H1 (cell line): ENCODE measurements around the gene ZFP1. TPM values are rescaled to one million over a fixed set of nuclear protein-coding genes. Genes with fewer than 3 reads are reported as not detected.

Experiments used
- CTCF ChIA-PET: fragments of 300-600 bp; sonication (Branson Sonifier 250); formaldehyde crosslinking; loops from one replicate; lab custom pipeline; 2021; ENCODE audit not compliant: partially characterized antibody; lab: Charles Lee
- POLR2A ChIA-PET: fragments of 300-600 bp; sonication (Branson Sonifier 250); formaldehyde crosslinking; loops from one replicate; lab custom pipeline; 2021; ENCODE audit warnings: inconsistent platforms; ENCODE audit not compliant: partially characterized antibody; lab: Charles Lee
- DNase-seq, 2 experiments: peaks; one replicate each; pipeline versions ENCODE4 v3.0.0 to v3.0.0-alpha.2; 2010 to 2022; ENCODE audit warnings: low spot score in 2 of 2, low read depth in 1 of 2, mixed read lengths in 1 of 2
- FAIRE-seq: peaks from 2 replicates; lab custom pipeline; 2011; peaks lifted over from hg19 to GRCh38; lab: Jason Lieb, UNC
- H2AFZ ChIP-seq: 2 replicates; pipeline ENCODE4 v1.8.1; 2012; ENCODE audit warnings: low read length, inconsistent platforms
- H2AK5ac ChIP-seq: 2 replicates; pipeline ENCODE4 v1.6.1; 2013; ENCODE audit warnings: low read depth, low read length
- H2BK120ac ChIP-seq: replicated peaks from 2 replicates; pipeline ENCODE3; 2013; ENCODE audit warnings: low read depth, low read length, inconsistent platforms
- H2BK12ac ChIP-seq: 2 replicates; pipeline ENCODE4 v1.6.1; 2013; ENCODE audit warnings: low read depth, low read length
- H2BK15ac ChIP-seq: 2 replicates; pipeline ENCODE4 v1.6.1; 2013; ENCODE audit warnings: low read length
- H2BK20ac ChIP-seq: 2 replicates; pipeline ENCODE4 v1.6.1; 2013; ENCODE audit warnings: low read length
- H2BK5ac ChIP-seq: 2 replicates; pipeline ENCODE4 v1.6.1; 2013; ENCODE audit warnings: low read depth, low read length
- H3K14ac ChIP-seq: 2 replicates; pipeline ENCODE4 v1.6.1; 2013; ENCODE audit warnings: inconsistent platforms; ENCODE audit not compliant: insufficient read length
- H3K18ac ChIP-seq: 2 replicates; pipeline ENCODE4 v1.6.1; 2013; ENCODE audit warnings: low read length; ENCODE audit errors: extremely low read depth
- H3K23ac ChIP-seq: 2 replicates; pipeline ENCODE4 v1.6.1; 2013; ENCODE audit warnings: inconsistent platforms; ENCODE audit not compliant: insufficient read length
- H3K23me2 ChIP-seq: 2 replicates; pipeline ENCODE4 v1.6.1; 2013; ENCODE audit warnings: low read depth, low read length
- H3K27ac ChIP-seq: 2 replicates; pipeline ENCODE4 v1.6.1; 2011; ENCODE audit warnings: low read depth, low read length, inconsistent platforms
- H3K27me3 ChIP-seq, 4 experiments: replicated peaks in 1 of 4; 1 replicate in 1 of 4; 2 replicates in 3 of 4; pipeline versions ENCODE4 v1.6.1 to v1.8.1; 2011 to 2013; ENCODE audit warnings: low read length in 3 of 4, mild to moderate bottlenecking in 3 of 4, inconsistent platforms in 2 of 4, mixed read lengths in 2 of 4, moderate library complexity in 1 of 4; ENCODE audit not compliant: control insufficient read depth in 3 of 4, insufficient read depth in 3 of 4; ENCODE audit errors: extremely low read depth in 1 of 4
- H3K36me3 ChIP-seq, 4 experiments: 2 replicates each; pipeline versions ENCODE4 v1.6.1 to v1.8.1; 2011 to 2013; ENCODE audit warnings: mild to moderate bottlenecking in 4 of 4, low read length in 3 of 4, moderate library complexity in 2 of 4, control low read depth in 1 of 4, inconsistent platforms in 1 of 4; ENCODE audit not compliant: insufficient read depth in 4 of 4, control insufficient read depth in 2 of 4
- H3K4ac ChIP-seq: replicated peaks from 2 replicates; pipeline ENCODE3; 2013; ENCODE audit warnings: low read length, low read depth, mixed read lengths, inconsistent platforms; ENCODE audit not compliant: insufficient read length
- H3K4me1 ChIP-seq, 4 experiments: replicated peaks in 1 of 4; 1 replicate in 1 of 4; 2 replicates in 3 of 4; pipeline versions ENCODE4 v1.6.1 to v1.8.1; 2011 to 2013; ENCODE audit warnings: low read length in 3 of 4, inconsistent platforms in 2 of 4, mixed read lengths in 1 of 4; ENCODE audit not compliant: insufficient read depth in 4 of 4, control insufficient read depth in 3 of 4
- H3K4me2 ChIP-seq, 2 experiments: 2 replicates each; pipeline versions ENCODE4 v1.6.1 to v1.8.1; 2011 to 2013; ENCODE audit warnings: low read depth in 2 of 2, low read length in 2 of 2, control low read depth in 1 of 2, inconsistent platforms in 1 of 2, mild to moderate bottlenecking in 1 of 2; ENCODE audit not compliant: insufficient read depth in 1 of 2
- H3K4me3 ChIP-seq, 4 experiments: fragments of 200-600, 300-600 bp in 1 of 4; sonication (generic), shearing (Covaris generic), sonication (Bioruptor Twin) in 1 of 4; 2 replicates each; pipeline versions ENCODE4 v1.5.1 to v1.8.1; 2011 to 2016; ENCODE audit warnings: low read length in 4 of 4, low read depth in 3 of 4, control low read depth in 2 of 4, inconsistent platforms in 2 of 4, mild to moderate bottlenecking in 2 of 4, mixed read lengths in 1 of 4, moderate library complexity in 1 of 4; ENCODE audit not compliant: insufficient read depth in 2 of 4; ENCODE audit errors: extremely low read depth in 1 of 4
- H3K56ac ChIP-seq: replicated peaks from 2 replicates; pipeline ENCODE3; 2013; ENCODE audit warnings: low read depth, mild to moderate bottlenecking, mixed read lengths, low read length, inconsistent platforms; ENCODE audit not compliant: insufficient read length
- H3K79me1 ChIP-seq: 2 replicates; pipeline ENCODE4 v1.6.1; 2013; ENCODE audit warnings: low read depth, low read length, control low read depth
- H3K79me2 ChIP-seq, 2 experiments: 2 replicates each; pipeline versions ENCODE4 v1.6.1 to v1.8.1; 2012 to 2013; ENCODE audit warnings: low read length in 2 of 2, mild to moderate bottlenecking in 2 of 2, inconsistent platforms in 1 of 2; ENCODE audit not compliant: insufficient read depth in 2 of 2, control insufficient read depth in 1 of 2
- H3K9ac ChIP-seq, 4 experiments: replicated peaks in 1 of 4; 1 replicate in 1 of 4; 2 replicates in 3 of 4; pipeline versions ENCODE4 v1.6.1 to v1.8.1; 2011 to 2013; ENCODE audit warnings: low read depth in 3 of 4, low read length in 3 of 4, control low read depth in 2 of 4, mild to moderate bottlenecking in 2 of 4, moderate library complexity in 2 of 4, inconsistent platforms in 1 of 4; ENCODE audit errors: extremely low read depth in 1 of 4
- H3K9me3 ChIP-seq, 2 experiments: 2 replicates each; pipeline versions ENCODE4 v1.6.1 to v1.8.1; 2012 to 2013; ENCODE audit warnings: mild to moderate bottlenecking in 2 of 2, moderate library complexity in 2 of 2, control low read depth in 1 of 2, inconsistent platforms in 1 of 2, low read depth in 1 of 2, low read length in 1 of 2, mixed read lengths in 1 of 2; ENCODE audit not compliant: insufficient read depth in 2 of 2
- H4K20me1 ChIP-seq, 2 experiments: replicated peaks in 1 of 2; 2 replicates each; pipeline versions ENCODE3 to v1.8.1; 2011 to 2013; ENCODE audit warnings: inconsistent platforms in 2 of 2, low read length in 2 of 2, mild to moderate bottlenecking in 1 of 2; ENCODE audit not compliant: insufficient read depth in 2 of 2, control insufficient read depth in 1 of 2
- H4K5ac ChIP-seq: 2 replicates; pipeline ENCODE4 v1.6.1; 2013; ENCODE audit warnings: low read length, low read depth, mixed read lengths, inconsistent platforms; ENCODE audit not compliant: insufficient read length
- H4K8ac ChIP-seq: 2 replicates; pipeline ENCODE4 v1.8.0; 2013; ENCODE audit warnings: mild to moderate bottlenecking, moderate library complexity, low read length, inconsistent platforms; ENCODE audit not compliant: insufficient read depth; ENCODE audit errors: extremely low read depth
- H4K91ac ChIP-seq: replicated peaks from 2 replicates; pipeline ENCODE3; 2013; ENCODE audit warnings: low read length, mixed read lengths, inconsistent platforms; ENCODE audit not compliant: insufficient read length
- CBX5 ChIP-seq: fragments of 300-800, 300-1000 bp; sonication (generic); IDR thresholded peaks from 2 replicates; pipeline ENCODE4 v1.7.1; 2016; ENCODE audit warnings: antibody characterized with exemption, low read length, low read depth
- EP300 ChIP-seq, 2 experiments: IDR thresholded peaks; 1 replicate in 1 of 2; 2 replicates in 1 of 2; pipeline ENCODE4 v1.6.1; 2011 to 2012; ENCODE audit warnings: low read depth in 2 of 2, low read length in 2 of 2, mild to moderate bottlenecking in 2 of 2, borderline replicate concordance in 1 of 2, inconsistent platforms in 1 of 2, moderate library complexity in 1 of 2
- WGBS, 2 experiments: shearing (Covaris generic) in 1 of 2; methylation state at CpG; one replicate each; pipeline versions ENCODE4 v1.1.6 to v1.1.7; 2013 to 2015; ENCODE audit warnings: low lambda C conversion rate in 2 of 2, mixed read lengths in 2 of 2, inconsistent platforms in 1 of 2, low coverage in 1 of 2, missing lambda C conversion rate in 1 of 2; ENCODE audit not compliant: insufficient replicate concordance in 2 of 2, insufficient coverage in 1 of 2, insufficient read length in 1 of 2; ENCODE audit errors: extremely low coverage in 1 of 2, missing lambda C conversion rate in 1 of 2; 5-methylcytosine and 5-hydroxymethylcytosine counted together
- polyA plus RNA-seq, 7 experiments: library from polyadenylated mRNA; depleted of rRNA in 3 of 7; stranded (reverse) in 5 of 7; unstranded in 2 of 7; fragments of >200 nt in 5 of 7; fragments of 200-250 nt in 2 of 7; gene quantifications; 1 replicate in 5 of 7; 2 replicates in 1 of 7; 4 replicates in 1 of 7; pipeline versions ENCODE4 v1.2.1 to v1.2.3, GENCODE V29; 2011 to 2013; ENCODE audit warnings: missing spikeins in 2 of 7, mixed read lengths in 2 of 7
- total RNA-seq: library from RNA; stranded (reverse); fragmentation: NEBNext Ultra II Directional; extraction: Animal tissue kit (Norgen Biotek cat#: 25700); gene quantifications from 2 replicates; pipeline ENCODE4 v1.2.1, GENCODE V29; 2021

The ZFP1 gene
- total and polyA plus RNA-seq, 2 of the 8 experiments (the other 6 are each of a cell fraction or from before 2014, with no cell fraction given) = 4.0 to 11.2 TPM

GRCh38 chr16:75192606-75193264 is 44.4 kb downstream of the ZFP1 start:
- Histone ChIP-seq H4K5ac (no peak overlapping the region), H3K27me3 (no peaks in the 10 kb centered on the region), H3K4me2 (no peak overlapping the region), H4K91ac (no peak overlapping the region), H3K23me2 (no peaks in the 10 kb centered on the region), H2BK5ac (no peak overlapping the region), H3K79me2 (no peaks in the 10 kb centered on the region), H3K14ac (no peak overlapping the region), H2BK15ac (no peak overlapping the region), H3K9me3 (no peaks in the 10 kb centered on the region), H2AFZ (no peak overlapping the region), H3K4me3 (no peak overlapping the region), H3K27ac (no peak overlapping the region), H2AK5ac (no peak overlapping the region), H3K56ac (no peak overlapping the region), H3K4me1 (no peaks in the 10 kb centered on the region), H2BK20ac (no peak overlapping the region), H3K79me1 (no peaks in the 10 kb centered on the region), H3K9ac (no peak overlapping the region), H2BK120ac (no peak overlapping the region), H4K8ac (no peak overlapping the region), H3K18ac (no peak overlapping the region), H4K20me1 (no peaks in the 10 kb centered on the region), H2BK12ac (no peak overlapping the region), H3K4ac (no peak overlapping the region), H3K23ac (no peak overlapping the region), H3K36me3 (no peaks in the 10 kb centered on the region)
- DNase-seq = no peak
- POLR2A ChIA-PET = no interaction called here
- 96% methylated on average over 21 of the region's 21 CpGs; no CpG with 5 or more reads in 1 of the 2 experiments for WGBS, 2 experiments
- FAIRE-seq = no peak
- no peak for TF ChIP-seq EP300 (IDR thresholded peaks at IDR 0.05; ENCODE audit: borderline replicate concordance in 1 of 2, low read depth in 2 of 2, low read length in 2 of 2)
- TF ChIP-seq CBX5 = no peak
- CTCF ChIA-PET = interaction anchor here (0.7 kb wide), 1 partner anchor 220 kb away, joined by 5 read pairs; no protein-coding TSS in a partner anchor
